ENCODE measurements around the gene ADAM11. TPM values are rescaled to one million over a fixed set of nuclear protein-coding genes. Genes with fewer than 3 reads are reported as not detected.

The ADAM11 gene
- total and polyA plus RNA-seq, 2 experiments from 2014 or later = 0.20 to 0.22 TPM

GRCh38 chr17:44749076-44749979 lies 9.5 kb upstream of the ADAM11 start:
- no peak for DNase-seq
- no peaks in the 10 kb centered on the region for H4K20me1 ChIP-seq (ENCODE audit: insufficient read depth)
- in situ Hi-C loops (cut with MboI) = no loop called here
- H3K4me1 ChIP-seq (ENCODE audit: insufficient read depth) = no peaks in the 10 kb centered on the region
- H3K36me3 ChIP-seq (ENCODE audit: low read depth) = no peaks in the 10 kb centered on the region
- H3K9me2 ChIP-seq (ENCODE audit: insufficient read depth) = no peaks in the 10 kb centered on the region
- H3K9me3 ChIP-seq (ENCODE audit: low read depth) = no peaks in the 10 kb centered on the region
- no peak overlapping the region for H3K27ac ChIP-seq
- WGBS, 2 experiments (ENCODE audit: low coverage in 1 of 2, low lambda C conversion rate in 2 of 2, missing lambda C conversion rate in 2 of 2) = 84 to 91% methylated on average over 11 to 19 of the region's 19 CpGs
- H3K9ac ChIP-seq = no peak overlapping the region
- H3K4me3 ChIP-seq = no peak overlapping the region
- H3K27me3 ChIP-seq (replicated peaks; ENCODE audit: insufficient read depth) = no peaks in the 10 kb centered on the region
- H2AFZ ChIP-seq = no peak overlapping the region
- H3K79me2 ChIP-seq (ENCODE audit: insufficient read depth) = no peaks in the 10 kb centered on the region
- no peak overlapping the region for H3K4me2 ChIP-seq (ENCODE audit: unreplicated experiment)
- TF ChIP-seq EZH2phosphoT487 (IDR thresholded peaks at IDR 0.05; ENCODE audit: insufficient read depth, low read depth) (no peak), EZH2 (IDR thresholded peaks at IDR 0.05; ENCODE audit: insufficient read depth, poor library complexity, severe bottlenecking) (no peak)
- H3F3A ChIP-seq (ENCODE audit: insufficient read depth) = no peaks in the 10 kb centered on the region

DNA sequence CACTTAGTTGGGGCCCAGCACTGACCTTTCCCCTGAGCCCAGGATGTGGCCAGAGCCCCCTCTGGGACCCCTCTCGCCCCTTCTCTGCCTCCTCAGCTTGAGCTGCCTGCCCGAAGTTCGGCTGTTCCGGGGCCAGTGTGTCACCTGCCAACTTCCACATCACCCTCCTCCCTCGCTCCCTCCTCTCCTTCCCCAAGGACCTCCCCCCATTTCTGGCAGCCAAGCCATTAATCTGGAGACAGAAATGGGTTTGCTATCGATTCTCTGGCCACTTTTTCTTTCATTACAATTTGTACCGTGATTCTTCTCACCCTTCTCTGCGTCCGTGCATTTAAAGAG lies 8.8 kb upstream of the ADAM11 start:
- WGBS, 2 experiments (ENCODE audit: low coverage in 1 of 2, low lambda C conversion rate in 2 of 2, missing lambda C conversion rate in 2 of 2) = 69 to 73% methylated on average over 8 to 9 of the region's 9 CpGs
- H3K4me1 ChIP-seq (ENCODE audit: insufficient read depth) = no peaks in the 10 kb centered on the region

GRCh38 chr17:44751331-44751730 lies 7.5 kb upstream of the ADAM11 start:
- 96 to 97% methylated on average over 7 of the region's 7 CpGs for WGBS, 2 experiments (ENCODE audit: low coverage in 1 of 2, low lambda C conversion rate in 2 of 2, missing lambda C conversion rate in 2 of 2)
- no peaks in the 10 kb centered on the region for H3K36me3 ChIP-seq (ENCODE audit: low read depth)
- H3K9me2 ChIP-seq (ENCODE audit: insufficient read depth) = no peaks in the 10 kb centered on the region
- no peak for DNase-seq
- no peak overlapping the region for H3K9ac ChIP-seq
- H2AFZ ChIP-seq = no peak overlapping the region
- no peak overlapping the region for H3K4me2 ChIP-seq (ENCODE audit: unreplicated experiment)
- H4K20me1 ChIP-seq (ENCODE audit: insufficient read depth) = no peaks in the 10 kb centered on the region
- H3K27ac ChIP-seq = no peak overlapping the region
- H3K27me3 ChIP-seq (replicated peaks; ENCODE audit: insufficient read depth) = no peaks in the 10 kb centered on the region
- H3K4me1 ChIP-seq (ENCODE audit: insufficient read depth) = no peaks in the 10 kb centered on the region
- in situ Hi-C loops (cut with MboI) = loop anchor here (25.0 kb wide), 1 partner anchor 286 kb away; no protein-coding TSS in a partner anchor
- no peaks in the 10 kb centered on the region for H3K79me2 ChIP-seq (ENCODE audit: insufficient read depth)
- H3F3A ChIP-seq (ENCODE audit: insufficient read depth) = no peaks in the 10 kb centered on the region
- H3K4me3 ChIP-seq = no peak overlapping the region
- no peaks in the 10 kb centered on the region for H3K9me3 ChIP-seq (ENCODE audit: low read depth)
- no peak for TF ChIP-seq EZH2 (IDR thresholded peaks at IDR 0.05; ENCODE audit: insufficient read depth, poor library complexity, severe bottlenecking)

More for the DNA sequence above, 8.8 kb upstream of the ADAM11 start:
- Histone ChIP-seq H2AFZ (no peak overlapping the region), H3K4me2 (ENCODE audit: unreplicated experiment) (no peak overlapping the region), H3K27me3 (replicated peaks; ENCODE audit: insufficient read depth) (no peaks in the 10 kb centered on the region), H3K9me3 (ENCODE audit: low read depth) (no peaks in the 10 kb centered on the region), H3K79me2 (ENCODE audit: insufficient read depth) (no peaks in the 10 kb centered on the region), H3F3A (ENCODE audit: insufficient read depth) (no peaks in the 10 kb centered on the region), H3K9me2 (ENCODE audit: insufficient read depth) (no peaks in the 10 kb centered on the region), H3K27ac (no peak overlapping the region), H3K4me3 (no peak overlapping the region), H3K36me3 (ENCODE audit: low read depth) (no peaks in the 10 kb centered on the region), H4K20me1 (ENCODE audit: insufficient read depth) (no peaks in the 10 kb centered on the region), H3K9ac (no peak overlapping the region)
- no peak for DNase-seq
- in situ Hi-C loops (cut with MboI) = loop anchor here (25.0 kb wide), 1 partner anchor 287 kb away; no protein-coding TSS in a partner anchor
- TF ChIP-seq EZH2phosphoT487 (IDR thresholded peaks at IDR 0.05; ENCODE audit: insufficient read depth, low read depth) = no peak
- no peak for TF ChIP-seq EZH2 (IDR thresholded peaks at IDR 0.05; ENCODE audit: insufficient read depth, poor library complexity, severe bottlenecking)

DNA sequence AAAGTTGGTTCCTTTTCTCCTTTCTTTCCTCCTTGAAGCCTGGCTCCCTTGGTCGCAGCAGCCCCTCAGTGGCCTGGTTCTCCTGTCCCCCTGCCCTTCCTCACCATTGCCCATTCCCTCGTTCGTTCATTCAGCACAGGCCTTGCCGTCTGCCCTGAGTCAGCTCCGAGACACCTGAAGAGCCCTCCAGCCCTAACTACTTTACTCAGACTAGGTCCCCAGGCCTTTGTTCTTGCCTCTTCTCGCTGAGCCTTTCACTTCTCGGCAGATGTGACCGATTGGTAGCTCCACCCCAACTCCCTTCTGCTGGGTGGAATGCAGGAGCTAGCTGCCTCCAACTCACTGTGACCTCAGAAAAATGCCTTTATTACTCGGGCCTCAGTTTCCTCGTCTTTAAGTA lies 7.0 kb upstream of the ADAM11 start:
- DNase-seq = no peak
- Histone ChIP-seq H4K20me1 (ENCODE audit: insufficient read depth) (no peaks in the 10 kb centered on the region), H3F3A (ENCODE audit: insufficient read depth) (no peaks in the 10 kb centered on the region), H3K4me3 (no peak overlapping the region), H3K79me2 (ENCODE audit: insufficient read depth) (no peaks in the 10 kb centered on the region), H3K9ac (no peak overlapping the region), H3K4me1 (ENCODE audit: insufficient read depth) (no peaks in the 10 kb centered on the region), H2AFZ (no peak overlapping the region), H3K9me3 (ENCODE audit: low read depth) (no peaks in the 10 kb centered on the region), H3K9me2 (ENCODE audit: insufficient read depth) (no peaks in the 10 kb centered on the region), H3K27ac (no peak overlapping the region), H3K4me2 (ENCODE audit: unreplicated experiment) (no peak overlapping the region), H3K27me3 (replicated peaks; ENCODE audit: insufficient read depth) (no peaks in the 10 kb centered on the region), H3K36me3 (ENCODE audit: low read depth) (no peaks in the 10 kb centered on the region)
- TF ChIP-seq EZH2phosphoT487 (IDR thresholded peaks at IDR 0.05; ENCODE audit: insufficient read depth, low read depth) (no peak), EZH2 (IDR thresholded peaks at IDR 0.05; ENCODE audit: insufficient read depth, poor library complexity, severe bottlenecking) (no peak)
- 87 to 88% methylated on average over 10 of the region's 10 CpGs for WGBS, 2 experiments (ENCODE audit: low coverage in 1 of 2, low lambda C conversion rate in 2 of 2, missing lambda C conversion rate in 2 of 2)
- in situ Hi-C loops (cut with MboI) = loop anchor here (25.0 kb wide), 1 partner anchor 285 kb away; no protein-coding TSS in a partner anchor

All from GM23248 (cell line).